GM23338 (cell line): Measurements from ENCODE around the gene RYR3. TPM values are rescaled to one million over a fixed set of nuclear protein-coding genes. Genes with fewer than 3 reads are reported as not detected.

Experiments used
- ATAC-seq: fragments of 200-7000 bp; cut with Tn5 transposase; 3 replicates; pipeline ENCODE4 v1.9.1; 2020
- DNase-seq: peaks from one replicate; pipeline ENCODE4 v3.0.0-alpha.2; 2015; ENCODE audit warnings: low spot score
- H2AFZ ChIP-seq: fragments of 200-600 bp; sonication (generic); 2 replicates; pipeline ENCODE4 v1.8.0; 2016; ENCODE audit warnings: antibody characterized with exemption, mild to moderate bottlenecking, moderate library complexity
- H3F3A ChIP-seq: fragments of 200-600 bp; sonication (generic); replicated peaks from 2 replicates; pipeline ENCODE4 v1.8.0; 2017; ENCODE audit warnings: antibody characterized with exemption, mixed run types, low read depth
- H3K27ac ChIP-seq: fragments of 200-600 bp; sonication (generic); 2 replicates; pipeline ENCODE4 v1.6.1; 2016; ENCODE audit warnings: low read depth
- H3K27me3 ChIP-seq: fragments of 200-600 bp; sonication (generic); 2 replicates; pipeline ENCODE4 v1.8.0; 2016; ENCODE audit warnings: mild to moderate bottlenecking, mixed run types, moderate library complexity; ENCODE audit not compliant: insufficient read depth
- H3K36me3 ChIP-seq: fragments of 200-600 bp; sonication (generic); 2 replicates; pipeline ENCODE4 v1.8.0; 2016; ENCODE audit warnings: mild to moderate bottlenecking; ENCODE audit not compliant: insufficient read depth
- H3K4me1 ChIP-seq: fragments of 200-600 bp; sonication (generic); 2 replicates; pipeline ENCODE4 v1.8.0; 2016; ENCODE audit warnings: mild to moderate bottlenecking, moderate library complexity; ENCODE audit not compliant: insufficient read depth
- H3K4me2 ChIP-seq: fragments of 200-600 bp; sonication (generic); 2 replicates; pipeline ENCODE4 v1.7.1; 2017; ENCODE audit warnings: mixed run types
- H3K4me3 ChIP-seq: fragments of 200-600 bp; sonication (generic); 2 replicates; pipeline ENCODE4 v1.6.1; 2016; ENCODE audit warnings: mixed run types
- H3K79me2 ChIP-seq: fragments of 200-600 bp; sonication (generic); replicated peaks from 2 replicates; pipeline ENCODE4 v1.8.0; 2017; ENCODE audit warnings: mild to moderate bottlenecking; ENCODE audit not compliant: insufficient read depth
- H3K9me2 ChIP-seq: fragments of 200-600 bp; sonication (generic); 2 replicates; pipeline ENCODE4 v1.8.0; 2017; ENCODE audit not compliant: insufficient read depth
- H4K20me1 ChIP-seq: fragments of 200-600 bp; sonication (generic); replicated peaks from 2 replicates; pipeline ENCODE4 v1.8.0; 2017; ENCODE audit warnings: mild to moderate bottlenecking; ENCODE audit not compliant: insufficient read depth
- H3K27ac Mint-ChIP-seq: 2 replicates; pipeline ENCODE4 v1.8.0; 2020; ENCODE audit warnings: inconsistent platforms, mild to moderate bottlenecking, moderate library complexity, mixed read lengths
- H3K27me3 Mint-ChIP-seq: 3 replicates; pipeline ENCODE4 v1.8.0; 2022; ENCODE audit warnings: low read depth, mild to moderate bottlenecking, moderate library complexity, mixed read lengths, inconsistent platforms; ENCODE audit not compliant: insufficient read depth, poor library complexity
- H3K36me3 Mint-ChIP-seq: 3 replicates; pipeline ENCODE4 v1.8.0; 2021; ENCODE audit warnings: low read depth, mild to moderate bottlenecking, inconsistent platforms, moderate library complexity, mixed read lengths
- H3K4me1 Mint-ChIP-seq: 3 replicates; pipeline ENCODE4 v1.8.0; 2020; ENCODE audit warnings: mild to moderate bottlenecking, inconsistent platforms, mixed read lengths
- H3K4me3 Mint-ChIP-seq: 3 replicates; pipeline ENCODE4 v1.8.0; 2021; ENCODE audit warnings: moderate library complexity, mild to moderate bottlenecking, inconsistent platforms, mixed read lengths
- H3K9me3 Mint-ChIP-seq: 3 replicates; pipeline ENCODE4 v1.8.0; 2020; ENCODE audit warnings: moderate library complexity, mild to moderate bottlenecking, inconsistent platforms, mixed read lengths
- CREB1 ChIP-seq: fragments of 250-450 bp; sonication (Bioruptor Pico); IDR thresholded peaks from 2 replicates; pipeline ENCODE4 v1.5.0; 2020; ENCODE audit warnings: low read depth, mild to moderate bottlenecking, moderate library complexity
- ETS1 ChIP-seq: IDR thresholded peaks from 2 replicates; pipeline ENCODE4 v1.6.1; 2016; ENCODE audit warnings: antibody characterized with exemption
- EZH2phosphoT487 ChIP-seq: fragments of 200-600 bp; sonication (generic); IDR thresholded peaks from one replicate; pipeline ENCODE4 v1.8.1; 2018; ENCODE audit warnings: antibody characterized with exemption; ENCODE audit not compliant: unreplicated experiment
- NANOG ChIP-seq: IDR thresholded peaks from 2 replicates; pipeline ENCODE4 v1.6.1; 2016; ENCODE audit warnings: antibody characterized with exemption, borderline replicate concordance
- STAT1 ChIP-seq: IDR thresholded peaks from one replicate; pipeline ENCODE4 v1.6.1; 2016; ENCODE audit warnings: antibody characterized with exemption; ENCODE audit not compliant: unreplicated experiment
- ZNF114 ChIP-seq: fragments of 250-450 bp; sonication (Bioruptor Pico); IDR thresholded peaks from 2 replicates; pipeline ENCODE4 v1.5.0; 2020; ENCODE audit warnings: mild to moderate bottlenecking, moderate library complexity
- polyA plus RNA-seq: library from polyadenylated mRNA; unstranded; fragments of >200 nt; fragmentation: Nextera tagmentation; extraction: Ambion mirVana; gene quantifications from 2 replicates; pipeline ENCODE4 v1.2.1, GENCODE V29; 2016
- total RNA-seq: library from RNA; depleted of rRNA; stranded (reverse); fragments of >200 nt; shearing (Covaris generic); gene quantifications from 2 replicates; pipeline ENCODE4 v1.2.3, GENCODE V29; 2014
- TF ChIP-seq, protein P1 (sequence below), 2 experiments: fragments of 200-600 bp in 1 of 2; sonication (generic) in 1 of 2; conservative IDR thresholded peaks; 2 replicates each; pipeline versions ENCODE4 v1.5.1 to v1.6.1; 2016 to 2017; ENCODE audit warnings: antibody characterized with exemption in 2 of 2, low read depth in 2 of 2, mild to moderate bottlenecking in 2 of 2, moderate library complexity in 1 of 2
- TF ChIP-seq, protein P2 (sequence below): fragments of 250-450 bp; sonication (Bioruptor Pico); IDR thresholded peaks from 2 replicates; pipeline ENCODE4 v1.5.0; 2020; ENCODE audit warnings: mild to moderate bottlenecking, moderate library complexity

The RYR3 gene
- total and polyA plus RNA-seq, 2 experiments from 2014 or later, result 1.1 to 1.2 TPM

DNA sequence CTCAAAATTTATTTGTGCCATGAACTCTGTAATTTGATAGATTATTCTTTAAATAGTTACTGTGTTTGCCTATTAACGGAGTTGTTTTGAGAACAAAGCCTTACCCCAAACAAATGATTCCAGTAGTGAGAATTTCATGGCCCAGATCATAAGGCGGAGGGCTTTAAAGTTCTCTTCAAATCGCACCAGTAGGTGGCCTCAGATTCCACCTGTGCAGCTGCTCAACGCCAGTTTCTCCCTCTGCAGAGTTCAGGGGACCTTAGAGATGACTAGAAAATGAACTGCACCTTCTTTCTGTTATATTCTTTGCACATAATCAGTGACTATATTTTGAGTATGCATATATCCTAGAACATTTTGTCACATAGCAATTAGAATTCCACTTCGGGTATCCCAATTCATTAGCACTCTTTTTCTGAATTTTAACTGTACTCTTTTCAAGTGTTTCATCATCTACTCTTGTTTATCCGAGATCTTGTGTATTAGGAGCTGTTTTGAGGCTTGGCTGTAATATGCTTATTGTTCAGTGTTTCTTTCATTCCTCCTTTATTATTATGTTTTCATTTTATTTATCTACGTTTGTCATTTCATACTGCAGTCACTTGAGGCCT lies 425.0 kb downstream of the RYR3 start:
- TF ChIP-seq, protein P1, sequence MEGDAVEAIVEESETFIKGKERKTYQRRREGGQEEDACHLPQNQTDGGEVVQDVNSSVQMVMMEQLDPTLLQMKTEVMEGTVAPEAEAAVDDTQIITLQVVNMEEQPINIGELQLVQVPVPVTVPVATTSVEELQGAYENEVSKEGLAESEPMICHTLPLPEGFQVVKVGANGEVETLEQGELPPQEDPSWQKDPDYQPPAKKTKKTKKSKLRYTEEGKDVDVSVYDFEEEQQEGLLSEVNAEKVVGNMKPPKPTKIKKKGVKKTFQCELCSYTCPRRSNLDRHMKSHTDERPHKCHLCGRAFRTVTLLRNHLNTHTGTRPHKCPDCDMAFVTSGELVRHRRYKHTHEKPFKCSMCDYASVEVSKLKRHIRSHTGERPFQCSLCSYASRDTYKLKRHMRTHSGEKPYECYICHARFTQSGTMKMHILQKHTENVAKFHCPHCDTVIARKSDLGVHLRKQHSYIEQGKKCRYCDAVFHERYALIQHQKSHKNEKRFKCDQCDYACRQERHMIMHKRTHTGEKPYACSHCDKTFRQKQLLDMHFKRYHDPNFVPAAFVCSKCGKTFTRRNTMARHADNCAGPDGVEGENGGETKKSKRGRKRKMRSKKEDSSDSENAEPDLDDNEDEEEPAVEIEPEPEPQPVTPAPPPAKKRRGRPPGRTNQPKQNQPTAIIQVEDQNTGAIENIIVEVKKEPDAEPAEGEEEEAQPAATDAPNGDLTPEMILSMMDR (conservative IDR thresholded peaks at IDR 0.05; ENCODE audit: low read depth in 2 of 2), result peak; percentile 64 to 77
- TF ChIP-seq ETS1, result no peak
- Histone ChIP-seq H3K27me3 (no peaks in the 10 kb centered on the region), H3K36me3 (no peaks in the 10 kb centered on the region), H3K4me2 (no peak overlapping the region), H3K27ac (no peak overlapping the region), H3K9me2 (no peaks in the 10 kb centered on the region), H3K4me3 (no peak overlapping the region), H3F3A (no peaks in the 10 kb centered on the region), H3K4me1 (no peaks in the 10 kb centered on the region; the same call in 1 of the 2 replicates), H3K79me2 (no peaks in the 10 kb centered on the region), H2AFZ (no peak overlapping the region), H4K20me1 (no peaks in the 10 kb centered on the region)
- Mint-ChIP-seq H3K4me3 (no peak overlapping the region), H3K27me3 (peaks cover 4% of the 10 kb centered on the region), H3K4me1 (peaks cover 10% of the 10 kb centered on the region), H3K36me3 (no peaks in the 10 kb centered on the region), H3K27ac (no peak overlapping the region), H3K9me3 (no peaks in the 10 kb centered on the region)
- ATAC-seq, result peak; percentile 49
- peak; percentile 60 for DNase-seq

DNA sequence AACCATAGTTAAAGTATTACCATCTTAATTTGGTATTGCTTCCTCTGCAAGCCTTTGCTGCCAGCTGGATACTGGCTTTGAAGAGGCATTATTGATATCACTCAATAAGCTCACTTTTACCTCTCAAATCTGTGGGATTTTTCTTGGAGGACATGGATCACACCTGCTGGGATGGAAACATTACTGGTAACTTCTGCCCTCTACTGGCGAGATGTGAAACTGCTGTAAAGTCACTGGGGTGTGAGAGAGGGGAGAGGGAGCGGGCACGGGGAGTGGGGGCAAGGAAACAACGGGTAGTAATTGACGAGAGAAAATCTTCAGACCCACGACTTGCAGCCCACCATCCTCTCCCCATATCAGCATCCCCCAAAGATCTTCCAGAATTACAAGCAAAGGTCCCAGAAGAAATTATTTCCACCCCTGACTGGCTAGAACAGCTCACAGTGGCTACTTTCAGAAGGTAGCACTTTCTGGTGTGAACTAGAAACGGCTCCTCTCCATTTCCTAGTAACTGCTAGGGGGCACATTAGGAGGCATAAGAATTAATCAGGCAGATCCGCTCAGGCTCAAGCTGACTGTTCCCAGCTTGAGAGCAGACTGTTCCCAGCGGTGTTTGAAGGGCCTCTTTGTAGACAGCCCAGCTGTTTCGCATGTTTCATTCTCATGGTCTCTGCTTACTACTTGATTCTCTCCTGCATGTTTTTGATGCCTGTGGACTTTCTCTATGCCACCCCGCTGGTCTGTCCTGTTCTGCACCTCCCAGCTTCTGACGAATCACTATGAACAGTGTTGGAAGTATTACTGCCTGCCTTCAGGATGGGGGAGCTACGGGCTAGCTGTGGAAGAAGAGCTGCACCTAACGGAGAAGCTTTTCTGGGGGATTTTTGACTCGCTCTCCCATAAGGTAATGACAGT lies 427.2 kb downstream of the RYR3 start:
- H3K36me3 Mint-ChIP-seq, result no peaks in the 10 kb centered on the region
- Histone ChIP-seq H3K79me2 (no peaks in the 10 kb centered on the region), H2AFZ (peak overlapping the region; percentile 39; the same call in 1 of the 2 replicates), H3K36me3 (no peaks in the 10 kb centered on the region), H3K4me2 (peak overlapping the region; percentile 73), H3K9me2 (no peaks in the 10 kb centered on the region), H3K4me3 (peak overlapping the region; percentile 51), H3K4me1 (no peaks in the 10 kb centered on the region; the same call in 1 of the 2 replicates), H3K27ac (no peak overlapping the region), H3F3A (no peaks in the 10 kb centered on the region), H3K27me3 (no peaks in the 10 kb centered on the region), H4K20me1 (no peaks in the 10 kb centered on the region)
- H3K4me1 Mint-ChIP-seq, result peaks cover 10% of the 10 kb centered on the region
- H3K4me3 Mint-ChIP-seq, result peak overlapping the region; percentile 69
- H3K9me3 Mint-ChIP-seq, result no peaks in the 10 kb centered on the region
- DNase-seq (peak; percentile 81), ATAC-seq (peak; percentile 87)
- H3K27ac Mint-ChIP-seq, result peak overlapping the region; percentile 30
- peaks cover 4% of the 10 kb centered on the region for H3K27me3 Mint-ChIP-seq
- TF ChIP-seq, protein P2, sequence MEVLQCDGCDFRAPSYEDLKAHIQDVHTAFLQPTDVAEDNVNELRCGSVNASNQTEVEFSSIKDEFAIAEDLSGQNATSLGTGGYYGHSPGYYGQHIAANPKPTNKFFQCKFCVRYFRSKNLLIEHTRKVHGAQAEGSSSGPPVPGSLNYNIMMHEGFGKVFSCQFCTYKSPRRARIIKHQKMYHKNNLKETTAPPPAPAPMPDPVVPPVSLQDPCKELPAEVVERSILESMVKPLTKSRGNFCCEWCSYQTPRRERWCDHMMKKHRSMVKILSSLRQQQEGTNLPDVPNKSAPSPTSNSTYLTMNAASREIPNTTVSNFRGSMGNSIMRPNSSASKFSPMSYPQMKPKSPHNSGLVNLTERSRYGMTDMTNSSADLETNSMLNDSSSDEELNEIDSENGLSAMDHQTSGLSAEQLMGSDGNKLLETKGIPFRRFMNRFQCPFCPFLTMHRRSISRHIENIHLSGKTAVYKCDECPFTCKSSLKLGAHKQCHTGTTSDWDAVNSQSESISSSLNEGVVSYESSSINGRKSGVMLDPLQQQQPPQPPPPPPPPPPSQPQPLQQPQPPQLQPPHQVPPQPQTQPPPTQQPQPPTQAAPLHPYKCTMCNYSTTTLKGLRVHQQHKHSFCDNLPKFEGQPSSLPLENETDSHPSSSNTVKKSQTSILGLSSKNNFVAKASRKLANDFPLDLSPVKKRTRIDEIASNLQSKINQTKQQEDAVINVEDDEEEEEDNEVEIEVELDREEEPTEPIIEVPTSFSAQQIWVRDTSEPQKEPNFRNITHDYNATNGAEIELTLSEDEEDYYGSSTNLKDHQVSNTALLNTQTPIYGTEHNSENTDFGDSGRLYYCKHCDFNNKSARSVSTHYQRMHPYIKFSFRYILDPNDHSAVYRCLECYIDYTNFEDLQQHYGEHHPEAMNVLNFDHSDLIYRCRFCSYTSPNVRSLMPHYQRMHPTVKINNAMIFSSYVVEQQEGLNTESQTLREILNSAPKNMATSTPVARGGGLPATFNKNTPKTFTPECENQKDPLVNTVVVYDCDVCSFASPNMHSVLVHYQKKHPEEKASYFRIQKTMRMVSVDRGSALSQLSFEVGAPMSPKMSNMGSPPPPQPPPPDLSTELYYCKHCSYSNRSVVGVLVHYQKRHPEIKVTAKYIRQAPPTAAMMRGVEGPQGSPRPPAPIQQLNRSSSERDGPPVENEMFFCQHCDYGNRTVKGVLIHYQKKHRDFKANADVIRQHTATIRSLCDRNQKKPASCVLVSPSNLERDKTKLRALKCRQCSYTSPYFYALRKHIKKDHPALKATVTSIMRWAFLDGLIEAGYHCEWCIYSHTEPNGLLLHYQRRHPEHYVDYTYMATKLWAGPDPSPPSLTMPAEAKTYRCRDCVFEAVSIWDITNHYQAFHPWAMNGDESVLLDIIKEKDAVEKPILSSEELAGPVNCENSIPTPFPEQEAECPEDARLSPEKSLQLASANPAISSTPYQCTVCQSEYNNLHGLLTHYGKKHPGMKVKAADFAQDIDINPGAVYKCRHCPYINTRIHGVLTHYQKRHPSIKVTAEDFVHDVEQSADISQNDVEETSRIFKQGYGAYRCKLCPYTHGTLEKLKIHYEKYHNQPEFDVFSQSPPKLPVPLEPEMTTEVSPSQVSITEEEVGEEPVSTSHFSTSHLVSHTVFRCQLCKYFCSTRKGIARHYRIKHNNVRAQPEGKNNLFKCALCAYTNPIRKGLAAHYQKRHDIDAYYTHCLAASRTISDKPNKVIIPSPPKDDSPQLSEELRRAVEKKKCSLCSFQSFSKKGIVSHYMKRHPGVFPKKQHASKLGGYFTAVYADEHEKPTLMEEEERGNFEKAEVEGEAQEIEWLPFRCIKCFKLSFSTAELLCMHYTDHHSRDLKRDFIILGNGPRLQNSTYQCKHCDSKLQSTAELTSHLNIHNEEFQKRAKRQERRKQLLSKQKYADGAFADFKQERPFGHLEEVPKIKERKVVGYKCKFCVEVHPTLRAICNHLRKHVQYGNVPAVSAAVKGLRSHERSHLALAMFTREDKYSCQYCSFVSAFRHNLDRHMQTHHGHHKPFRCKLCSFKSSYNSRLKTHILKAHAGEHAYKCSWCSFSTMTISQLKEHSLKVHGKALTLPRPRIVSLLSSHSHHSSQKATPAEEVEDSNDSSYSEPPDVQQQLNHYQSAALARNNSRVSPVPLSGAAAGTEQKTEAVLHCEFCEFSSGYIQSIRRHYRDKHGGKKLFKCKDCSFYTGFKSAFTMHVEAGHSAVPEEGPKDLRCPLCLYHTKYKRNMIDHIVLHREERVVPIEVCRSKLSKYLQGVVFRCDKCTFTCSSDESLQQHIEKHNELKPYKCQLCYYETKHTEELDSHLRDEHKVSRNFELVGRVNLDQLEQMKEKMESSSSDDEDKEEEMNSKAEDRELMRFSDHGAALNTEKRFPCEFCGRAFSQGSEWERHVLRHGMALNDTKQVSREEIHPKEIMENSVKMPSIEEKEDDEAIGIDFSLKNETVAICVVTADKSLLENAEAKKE (CRISPR knock-in tag), result no peak
- TF ChIP-seq NANOG (no peak), EZH2phosphoT487 (no peak), ZNF114 (CRISPR knock-in tag) (no peak), CREB1 (CRISPR knock-in tag) (no peak), STAT1 (no peak)
